ENCODE results near the gene MPRIP. TPM values are rescaled to one million over a fixed set of nuclear protein-coding genes. Genes with fewer than 3 reads are reported as not detected.

MPRIP gene
- total RNA-seq, 1 donor, result 62.9 TPM

GRCh38 chr17:17237026-17237799 is 195.0 kb downstream of the MPRIP start, which contains the start of gene FLCN:
Gene FLCN, minus strand, starts transcription at chr17:17237168. Its CDS starts 9,031 bp downstream, at chr17:17228137.
- Histone ChIP-seq H3K4me3 (ENCODE audit: low read length) (peak within 1 kb of the TSS; percentile 98), H3K4me1 (ENCODE audit: insufficient read depth, low read length) (peaks cover 27% of the 10 kb centered on the region), H3K27me3 (ENCODE audit: insufficient read depth, low read length) (no peaks in the 10 kb centered on the region), H3K9me3 (ENCODE audit: low read depth, low read length) (no peaks in the 10 kb centered on the region)

DNA sequence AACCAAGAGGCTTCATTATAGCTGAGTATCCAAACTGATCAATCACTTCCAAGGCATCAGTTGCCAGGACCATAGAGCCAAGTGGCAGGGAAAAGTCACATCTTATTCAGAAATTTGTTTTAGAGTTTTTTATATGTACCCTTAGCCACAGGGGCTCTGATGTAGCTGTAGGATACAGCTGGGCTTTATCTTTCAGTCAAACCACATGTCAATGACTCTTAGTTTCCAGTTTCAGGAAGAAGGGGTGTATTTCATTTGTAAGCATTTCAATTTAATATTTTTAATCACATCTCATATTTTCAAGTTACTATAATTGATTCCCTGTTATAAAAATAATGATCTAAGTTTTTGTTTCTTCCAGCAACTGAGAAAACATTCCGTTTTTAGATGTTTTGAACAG is 197.6 kb downstream of the MPRIP start:
- Histone ChIP-seq H3K9me3 (ENCODE audit: low read depth, low read length) (no peaks in the 10 kb centered on the region), H3K27me3 (ENCODE audit: insufficient read depth, low read length) (no peaks in the 10 kb centered on the region), H3K4me1 (ENCODE audit: insufficient read depth, low read length) (peaks cover 27% of the 10 kb centered on the region), H3K4me3 (ENCODE audit: low read length) (no peak overlapping the region)

DNA sequence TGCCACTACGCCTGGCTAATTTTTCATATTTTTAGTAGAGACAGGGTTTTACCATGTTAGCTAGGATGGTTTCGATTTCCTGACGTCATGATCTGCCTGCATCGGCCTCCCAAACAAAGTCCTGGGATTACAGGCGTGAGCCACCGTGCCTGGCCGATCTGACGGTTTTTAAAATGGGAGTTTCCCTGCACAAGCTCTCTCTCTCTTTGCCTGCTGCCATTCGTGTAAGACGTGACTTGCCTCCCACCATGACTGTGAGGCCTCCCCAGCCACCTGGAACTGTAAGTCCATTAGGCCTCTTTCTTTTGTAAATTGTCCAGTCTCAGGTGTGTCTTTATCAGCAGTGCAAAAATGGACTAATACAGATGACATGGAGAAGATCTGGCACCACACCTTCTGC is 199.4 kb downstream of the MPRIP start:
- no peaks in the 10 kb centered on the region for H3K27me3 ChIP-seq (ENCODE audit: insufficient read depth, low read length)
- peaks cover 11% of the 10 kb centered on the region for H3K4me1 ChIP-seq (ENCODE audit: insufficient read depth, low read length)
- no peak overlapping the region for H3K4me3 ChIP-seq (ENCODE audit: low read length)
- no peaks in the 10 kb centered on the region for H3K9me3 ChIP-seq (ENCODE audit: low read depth, low read length)

DNA sequence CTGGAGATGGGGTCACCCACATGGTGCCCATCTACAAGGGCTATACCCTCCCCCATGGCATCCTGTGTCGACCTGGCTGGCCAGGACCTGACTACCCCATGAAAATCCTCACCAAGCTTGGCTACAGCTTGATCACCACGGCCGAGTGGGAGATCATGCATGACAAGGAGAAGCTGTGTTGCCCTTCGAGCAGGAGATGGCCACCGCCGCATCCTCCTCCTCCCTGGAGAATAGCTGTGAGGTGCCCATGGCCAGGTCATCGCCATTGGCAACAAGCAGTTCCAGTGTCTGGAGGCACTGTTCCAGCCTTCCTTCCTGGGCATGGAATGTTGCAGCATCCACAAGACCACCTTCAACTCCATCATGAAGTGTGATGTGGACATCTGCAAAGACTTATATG is 200.0 kb downstream of the MPRIP start:
- Histone ChIP-seq H3K4me1 (ENCODE audit: insufficient read depth, low read length) (peaks cover 11% of the 10 kb centered on the region), H3K4me3 (ENCODE audit: low read length) (no peak overlapping the region), H3K9me3 (ENCODE audit: low read depth, low read length) (no peaks in the 10 kb centered on the region), H3K27me3 (ENCODE audit: insufficient read depth, low read length) (no peaks in the 10 kb centered on the region)

Other genes starting within 250 kb of the MPRIP start
- 2.2 TPM for gene TNFRSF13B, start 70.3 kb upstream of the MPRIP start, total RNA-seq
- gene PLD6, start 163.9 kb downstream of the MPRIP start, total RNA-seq, result 4.7 TPM
- 8.4 TPM for gene FLCN, start 194.7 kb downstream of the MPRIP start, total RNA-seq
- 99.7 TPM for gene COPS3, start 238.8 kb downstream of the MPRIP start, total RNA-seq

Measured in mononuclear cell (primary cell).